ENCODE data around the gene MAPKAP1.

- TF ChIP-seq CTCF (IDR thresholded peaks at IDR 0.05; ENCODE audit: borderline replicate concordance, extremely low read depth, low read length, poor library complexity, severe bottlenecking) (no peak), EZH2 (IDR thresholded peaks at IDR 0.05; ENCODE audit: borderline replicate concordance, low read depth, low read length, severe bottlenecking) (no peak)
These were observed 74.5 kb downstream of the MAPKAP1 start for GRCh38 chr9:125632321-125633115.

Measured in DND-41 (cell line).